GM18511 (cell line): ENCODE results near the gene DBNDD1.
A peak's percentile ranks its signal among the peaks of the same experiment; 100 is the strongest.
"Not testable (repeated sequence)": the region's sequence is repeated elsewhere in the genome, so short reads cannot be mapped to it uniquely, and the experiment has no call there.

Source experiments
- ATAC-seq: cut with Tn5 transposase; IDR thresholded peaks from one replicate; pipeline ENCODE4 v1.9.1; 2021; ENCODE audit warnings: mild to moderate bottlenecking, moderate library complexity; ENCODE audit not compliant: unreplicated experiment

Gene DBNDD1

DNA sequence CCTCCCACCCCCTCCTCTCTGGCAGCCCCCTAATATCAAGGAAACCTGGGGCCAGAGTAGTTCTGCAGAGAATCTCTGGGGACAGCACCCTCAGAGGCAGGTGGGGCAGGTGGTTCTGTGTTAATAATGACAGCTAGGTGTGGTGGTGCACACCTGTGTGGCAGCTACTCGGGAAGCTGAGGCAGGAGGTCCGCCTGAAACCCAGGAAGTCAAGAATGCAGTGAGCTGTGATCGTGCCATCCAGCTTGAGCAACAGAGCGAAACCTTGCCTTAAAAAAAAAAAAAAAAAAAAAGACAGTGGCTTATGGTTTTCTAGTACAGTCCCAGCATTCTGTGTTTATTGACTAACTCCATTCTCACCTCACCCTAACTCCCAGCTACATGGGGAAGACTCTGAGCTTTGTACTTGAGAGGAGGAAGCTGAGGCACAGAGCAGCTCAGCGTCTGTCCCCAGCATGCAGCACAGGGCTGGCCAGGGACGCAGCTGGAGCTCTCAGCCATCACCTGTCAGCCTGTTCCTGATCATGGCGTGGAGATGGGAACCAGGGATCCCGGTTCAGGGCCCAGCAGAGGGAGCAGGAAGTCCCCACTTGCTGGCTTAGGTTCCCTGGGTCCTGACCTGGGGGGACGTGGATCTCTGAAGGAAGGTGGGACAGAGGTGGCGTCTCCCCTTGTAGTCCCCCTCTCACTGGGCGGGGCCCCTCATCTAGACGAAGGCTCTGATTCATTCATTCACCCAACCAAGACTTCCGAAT is 6.1 kb downstream of the DBNDD1 start:
- no peak for ATAC-seq

DNA sequence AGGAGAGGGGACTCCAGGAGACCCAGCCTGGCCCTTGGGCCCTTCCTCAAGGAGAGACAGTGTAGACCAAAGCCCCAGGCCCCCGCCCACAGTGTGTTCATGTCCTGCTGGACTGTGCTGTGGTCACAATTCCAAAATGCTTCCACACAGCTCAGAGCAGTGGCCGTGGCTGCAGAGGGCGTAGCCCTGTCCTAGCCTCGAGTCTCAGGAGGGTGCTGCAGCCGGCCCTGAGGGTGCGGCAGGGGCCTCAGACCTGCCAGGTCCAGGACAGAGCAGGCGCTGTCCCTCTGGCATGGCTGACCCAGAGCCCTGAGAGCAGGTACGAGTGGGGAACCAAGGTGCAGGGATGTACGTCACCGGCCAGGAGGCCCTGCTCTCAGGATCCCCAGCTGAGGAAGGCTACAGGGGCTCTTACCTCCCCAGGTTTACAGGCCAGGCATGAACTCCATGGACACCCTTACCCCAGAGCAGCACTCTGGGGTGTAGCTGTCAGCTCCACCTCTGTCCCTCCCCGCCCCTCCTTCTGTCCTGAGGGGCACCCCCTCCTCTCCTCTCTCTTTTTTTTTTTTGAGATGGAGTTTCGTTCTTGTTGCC is 7.3 kb downstream of the DBNDD1 start:
- no peak for ATAC-seq

DNA sequence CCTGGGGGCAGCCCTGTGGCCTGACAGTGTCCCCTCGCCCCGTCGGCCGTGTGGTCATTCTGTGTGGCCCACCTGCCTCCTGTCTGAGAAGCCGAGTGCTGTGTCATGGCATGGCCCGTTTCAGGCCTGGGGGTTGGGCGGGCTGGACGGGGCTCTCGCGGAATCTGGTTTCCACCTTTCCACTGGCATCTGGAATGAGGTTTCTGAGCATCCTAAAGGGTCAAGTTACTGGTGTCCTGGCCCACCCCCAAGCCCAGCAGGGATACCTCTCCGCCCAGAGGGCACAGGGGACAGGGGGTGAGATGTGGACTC is 7.8 kb downstream of the DBNDD1 start:
- no peak for ATAC-seq

DNA sequence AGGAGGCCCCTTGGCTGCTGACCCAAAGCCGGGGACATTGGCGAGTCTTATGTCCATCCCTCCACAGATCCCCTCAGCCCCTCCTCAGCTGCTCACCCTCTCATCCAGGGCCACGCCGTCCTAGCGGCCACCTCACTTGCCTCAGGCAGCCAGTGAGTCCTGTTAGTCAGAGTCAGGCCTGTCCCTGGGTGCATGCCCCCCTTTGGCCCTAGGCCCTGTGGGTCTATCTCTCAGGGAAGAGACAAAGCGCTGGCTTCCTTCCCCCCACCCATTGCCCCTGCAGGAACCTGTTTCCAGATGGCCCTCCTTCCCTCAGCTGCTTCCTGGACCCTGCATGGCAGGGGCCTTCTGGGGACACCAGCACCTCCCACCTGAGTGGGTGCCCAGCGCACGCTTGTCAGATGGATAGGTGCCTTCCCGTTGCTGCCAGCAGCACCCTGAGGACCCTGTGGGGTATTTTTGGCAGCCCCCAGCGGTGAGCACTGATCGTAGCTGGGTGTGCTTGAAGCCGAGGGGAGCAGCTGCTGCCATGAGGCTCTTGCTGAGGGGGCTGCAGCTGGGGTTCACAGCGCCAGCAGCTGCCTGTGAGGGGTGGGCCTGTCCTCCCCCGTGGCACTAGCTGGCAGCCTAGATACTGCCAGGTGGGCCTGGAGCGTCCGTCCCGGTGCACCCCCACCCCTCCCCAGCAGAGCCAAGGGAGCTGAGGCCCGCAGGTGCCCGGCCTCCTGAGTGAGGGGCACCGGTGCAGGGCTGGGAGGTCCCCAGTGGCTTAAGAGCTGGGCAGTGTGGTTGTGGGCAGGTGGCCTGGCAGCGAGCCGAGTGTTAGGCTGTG is 8.4 kb downstream of the DBNDD1 start:
- no peak for ATAC-seq

DNA sequence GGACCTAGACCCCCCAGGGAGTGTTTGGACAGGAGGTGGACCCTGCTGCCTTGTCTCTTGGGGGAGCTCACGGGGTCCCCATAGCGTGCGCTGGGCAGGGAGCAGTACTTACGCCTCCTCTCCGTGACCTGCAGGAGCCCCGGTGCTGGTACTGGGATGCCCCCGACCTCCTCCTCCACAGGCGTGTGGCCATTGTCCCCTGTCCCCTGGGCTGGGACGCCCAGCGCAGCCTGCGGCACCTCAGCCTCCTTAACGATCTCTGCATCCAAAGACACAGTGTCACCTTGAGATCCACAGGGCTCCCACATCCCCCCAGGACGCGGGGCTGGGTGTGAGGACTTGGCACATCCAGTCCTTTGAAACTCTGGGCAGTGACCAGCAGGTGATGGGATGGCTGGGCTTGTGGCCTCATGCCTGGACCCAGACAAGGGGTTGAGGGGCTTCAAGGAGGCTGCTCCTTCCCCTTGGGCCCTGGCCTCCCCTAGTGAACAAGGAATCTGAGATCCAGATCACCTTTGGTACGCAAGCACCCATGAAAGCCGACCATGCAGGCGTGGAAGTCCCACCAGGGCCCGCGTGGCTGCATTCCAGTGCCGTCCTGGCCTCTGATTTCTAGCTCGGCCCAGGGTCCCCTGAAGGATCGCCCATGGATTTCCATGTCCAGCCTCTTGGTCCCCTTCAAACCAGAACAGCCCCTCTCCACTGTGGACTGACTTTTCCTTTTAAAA is 9.9 kb downstream of the DBNDD1 start:
- ATAC-seq = no peak

DNA sequence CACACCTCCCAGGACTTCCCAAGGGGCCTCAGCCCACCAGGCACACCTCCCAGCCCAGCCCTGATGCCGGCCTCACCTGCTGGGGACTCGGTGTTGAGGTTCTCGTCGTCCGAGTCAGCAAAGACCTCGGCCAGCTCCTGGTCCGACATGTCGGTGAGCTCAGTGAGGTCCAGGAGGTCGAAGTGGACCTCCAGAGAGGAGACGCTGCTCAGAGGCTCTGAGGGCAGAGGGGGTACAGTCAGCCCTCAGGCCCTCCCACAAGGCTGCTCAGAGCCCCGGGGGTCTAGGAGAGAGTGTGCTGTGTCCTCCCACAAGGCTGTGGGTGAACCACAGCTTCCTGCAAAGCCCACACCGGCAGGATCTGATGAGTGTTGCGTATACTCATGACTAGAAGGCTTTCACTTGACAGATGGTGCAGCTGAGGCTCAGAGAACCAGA is 10.5 kb downstream of the DBNDD1 start:
- ATAC-seq = peak; percentile 81

DNA sequence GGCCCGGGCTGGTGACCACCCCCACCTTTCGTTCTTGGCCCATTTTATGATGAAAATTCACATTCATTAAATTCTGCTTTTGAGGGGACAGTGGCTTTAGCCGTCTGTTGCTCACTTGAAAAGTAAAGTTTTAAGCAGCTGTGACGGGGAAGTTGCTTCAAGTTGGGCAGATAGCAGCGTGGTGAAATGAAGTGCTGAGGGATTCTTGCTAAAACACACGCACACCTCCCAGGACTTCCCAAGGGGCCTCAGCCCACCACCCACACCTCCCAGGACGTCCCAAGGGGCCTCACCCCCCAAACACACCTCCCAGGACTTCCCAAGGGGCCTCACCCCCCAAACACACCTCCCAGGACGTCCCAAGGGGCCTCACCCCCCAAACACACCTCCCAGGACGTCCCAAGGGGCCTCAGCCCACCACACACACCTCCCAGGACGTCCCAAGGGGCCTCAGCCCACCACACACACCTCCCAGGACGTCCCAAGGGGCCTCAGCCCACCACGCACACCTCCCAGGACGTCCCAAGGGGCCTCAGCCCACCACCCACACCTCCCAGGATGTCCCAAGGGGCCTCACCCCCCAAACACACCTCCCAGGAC is 11.5 kb downstream of the DBNDD1 start:
- ATAC-seq = not testable (repeated sequence)

DNA sequence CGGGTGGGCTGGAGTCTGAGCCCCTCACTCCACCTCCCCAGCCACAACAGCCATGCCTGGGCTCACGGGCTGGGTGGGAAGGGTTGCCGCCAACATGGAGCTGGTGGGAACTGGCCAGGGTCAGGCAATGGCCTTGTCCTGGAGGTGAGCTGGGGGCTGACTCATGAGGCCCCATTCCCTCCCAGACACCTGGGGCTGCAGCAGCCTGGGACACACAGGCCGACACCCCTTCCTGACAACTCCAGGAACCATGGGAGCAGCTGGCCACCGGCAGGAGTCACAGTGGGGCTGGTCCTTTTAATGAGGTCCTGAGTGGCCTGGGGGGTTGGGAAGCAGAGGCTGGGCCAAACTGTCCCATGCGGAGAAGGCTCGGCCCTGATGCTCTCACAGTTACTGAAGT is 12.2 kb downstream of the DBNDD1 start:
- ATAC-seq = no peak

DNA sequence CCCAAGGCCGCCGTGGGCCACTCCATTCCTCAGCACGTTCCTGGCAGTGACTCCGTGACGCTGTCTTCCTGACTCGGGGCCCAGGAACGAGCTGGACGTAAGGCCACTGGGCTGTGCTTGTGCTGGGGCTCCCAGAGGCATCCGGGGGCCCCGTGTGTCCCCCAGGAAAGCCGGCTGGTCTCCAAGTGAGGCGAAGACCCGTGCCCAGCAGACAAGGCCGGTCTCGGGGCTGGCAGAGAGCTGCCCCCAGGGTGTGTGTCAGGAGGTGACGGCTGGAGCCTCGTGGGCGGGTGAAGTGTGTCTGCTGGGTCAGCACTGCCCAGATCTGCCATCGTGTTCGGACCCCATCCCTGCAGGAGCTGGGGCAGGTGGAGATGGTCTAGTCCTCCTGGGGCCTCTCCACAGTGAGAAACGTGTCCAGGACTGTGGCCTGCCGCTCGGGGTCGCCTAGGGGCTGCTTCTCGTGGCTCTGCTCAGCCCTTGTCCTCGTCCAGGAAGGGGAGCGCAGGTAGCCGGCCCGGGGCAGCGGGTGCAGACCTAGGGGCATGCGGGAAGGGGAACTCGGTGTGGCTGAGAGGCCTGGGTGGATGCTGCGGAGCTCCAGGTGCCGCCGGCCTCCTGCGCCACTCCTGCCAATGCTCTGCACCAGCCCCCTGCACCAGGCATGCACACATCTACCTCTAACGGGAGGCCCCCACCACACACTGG is 13.1 kb downstream of the DBNDD1 start:
- no peak for ATAC-seq

DNA sequence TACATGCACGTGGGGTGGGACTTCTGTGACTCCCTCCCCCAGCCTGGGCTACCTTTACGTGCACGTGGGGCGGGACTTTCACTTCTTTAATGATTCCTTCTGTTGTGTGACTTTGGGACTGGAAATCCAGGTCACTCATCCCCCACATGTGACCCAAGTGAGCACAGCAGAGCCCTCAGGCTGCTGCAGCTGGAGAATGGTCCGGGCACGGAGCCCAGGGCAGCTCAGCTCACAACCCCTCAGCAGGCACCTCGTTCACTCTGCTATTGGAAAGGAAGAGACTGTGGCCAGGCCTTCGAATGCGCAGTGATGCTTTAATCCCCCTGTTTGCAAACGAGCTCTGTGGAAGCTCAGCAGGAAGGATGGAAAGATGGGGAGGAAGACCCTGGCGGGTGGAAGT is 14.7 kb downstream of the DBNDD1 start:
- ATAC-seq = no peak

DNA sequence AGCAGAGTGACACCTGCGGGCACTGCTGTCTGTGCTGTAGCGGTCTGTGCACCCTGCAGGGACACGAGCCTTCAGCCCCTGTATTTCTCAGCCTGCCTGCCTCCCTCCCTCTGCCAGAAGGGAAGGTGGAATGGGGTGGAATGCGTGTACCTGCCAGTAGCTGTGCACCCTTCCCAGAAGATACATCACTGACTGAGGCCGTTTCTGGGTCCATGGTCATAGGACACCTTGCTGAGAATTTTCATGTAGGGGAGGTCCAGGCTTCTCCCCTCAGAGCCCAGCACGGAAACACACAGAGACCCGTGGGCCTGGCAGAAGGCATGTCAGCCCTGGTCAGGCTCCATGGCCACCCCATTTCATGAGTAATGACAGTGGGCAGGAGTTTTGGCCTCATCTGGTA is 16.5 kb downstream of the DBNDD1 start:
- ATAC-seq = no peak

DNA sequence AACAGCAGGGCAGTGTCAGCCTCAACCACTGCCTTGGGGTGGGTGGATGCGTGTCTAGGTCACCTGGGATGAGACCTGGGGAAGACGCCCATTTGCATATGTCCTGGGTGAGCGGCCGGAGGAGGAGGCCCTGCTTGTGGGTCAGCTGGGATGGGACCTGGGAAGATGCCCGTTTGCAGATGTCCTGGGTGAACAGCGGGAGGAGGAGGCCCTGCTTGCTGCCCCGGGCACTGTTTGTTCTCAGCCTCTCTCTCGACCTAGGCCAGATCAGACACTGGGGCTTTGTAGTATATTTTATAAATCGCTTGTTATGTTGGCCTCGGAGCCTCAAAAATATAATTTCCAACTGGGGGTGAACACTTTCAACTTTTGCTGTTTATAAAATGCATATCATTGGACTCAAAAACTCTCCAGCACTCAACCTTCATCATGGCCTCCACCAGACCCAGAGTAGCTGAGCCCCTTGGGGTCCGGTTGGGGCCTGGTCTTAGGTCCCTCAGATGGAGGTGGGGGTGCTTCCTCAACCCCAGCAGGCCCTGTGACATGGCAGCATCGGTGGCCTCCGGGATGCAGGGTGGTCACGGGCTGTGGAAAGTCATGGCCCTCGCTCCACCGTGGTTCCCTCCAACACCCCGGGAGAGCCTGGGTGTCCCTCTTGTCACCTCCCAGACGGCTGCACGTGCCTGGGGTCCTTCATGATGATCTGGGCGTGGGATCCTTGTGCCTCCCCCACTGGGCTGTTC is 17.3 kb downstream of the DBNDD1 start:
- no peak for ATAC-seq

DNA sequence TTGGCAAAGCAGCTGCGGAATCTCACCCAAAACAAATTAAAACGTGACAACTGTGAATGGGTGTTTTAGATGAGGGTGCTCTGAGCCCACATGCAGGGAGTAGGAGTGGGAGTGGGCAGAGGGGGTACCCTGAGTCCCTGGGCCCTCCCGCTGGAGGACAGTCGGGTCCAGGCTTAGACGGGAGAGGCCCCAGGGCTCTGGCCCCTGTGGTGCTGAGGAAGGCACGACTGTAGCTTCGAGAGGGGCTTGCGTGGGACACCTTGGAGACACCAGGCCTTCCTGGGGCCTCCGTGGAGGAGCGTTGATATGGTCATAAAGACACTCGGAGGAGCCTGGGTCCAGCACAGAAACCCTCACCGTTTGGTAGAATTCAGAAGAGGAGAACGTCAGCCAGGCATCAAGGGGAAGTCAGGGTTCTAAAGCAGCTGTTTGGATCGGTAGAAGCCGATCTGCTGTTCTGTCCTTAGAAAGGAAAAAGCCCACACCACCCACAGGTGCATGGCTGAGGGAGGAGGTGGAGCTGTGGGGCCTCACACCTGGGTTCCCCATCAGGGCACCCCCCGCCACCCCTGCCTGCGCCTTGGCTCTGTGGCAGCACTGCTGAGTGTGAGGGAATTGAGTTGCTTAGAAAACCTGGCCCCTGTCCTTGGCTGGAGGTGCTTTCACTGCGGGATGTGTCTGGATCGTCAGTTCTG is 18.4 kb downstream of the DBNDD1 start:
- no peak for ATAC-seq

DNA sequence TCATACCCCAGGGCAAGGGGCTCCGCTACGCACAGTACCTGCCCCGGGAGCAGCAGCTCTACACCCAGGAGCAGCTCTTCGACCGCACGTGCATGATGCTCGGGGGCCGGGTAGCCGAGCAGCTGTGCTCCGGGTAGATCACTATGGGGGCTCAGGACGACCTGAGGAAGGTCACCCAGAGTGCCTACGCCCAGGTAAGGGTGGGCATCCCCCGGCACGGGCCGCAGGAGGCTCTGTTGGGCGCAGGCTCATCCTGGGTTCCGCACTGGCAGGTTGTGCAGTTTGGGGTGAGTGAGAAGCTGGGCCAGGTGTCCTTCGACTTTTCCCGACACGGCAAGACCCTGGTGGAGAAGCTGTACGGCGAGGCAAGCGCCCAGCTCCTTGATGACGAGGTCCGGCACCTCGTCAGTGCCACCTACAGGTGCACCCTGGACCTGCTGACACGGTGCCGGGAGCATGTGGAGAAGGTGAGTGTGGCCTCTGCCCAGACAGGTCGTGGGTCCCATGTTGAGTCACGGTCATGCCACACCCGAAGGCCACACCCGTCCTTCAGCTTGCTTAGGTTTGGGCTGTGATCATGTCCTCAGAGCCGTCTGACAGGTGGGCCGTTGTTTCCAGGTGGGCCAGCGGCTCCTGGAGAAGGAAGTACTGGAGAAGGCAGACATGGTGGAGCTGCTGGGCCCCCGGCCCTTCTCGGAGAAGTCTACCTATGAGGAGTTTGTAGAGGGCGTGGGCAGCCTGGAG is 19.3 kb downstream of the DBNDD1 start:
- ATAC-seq = no peak

DNA sequence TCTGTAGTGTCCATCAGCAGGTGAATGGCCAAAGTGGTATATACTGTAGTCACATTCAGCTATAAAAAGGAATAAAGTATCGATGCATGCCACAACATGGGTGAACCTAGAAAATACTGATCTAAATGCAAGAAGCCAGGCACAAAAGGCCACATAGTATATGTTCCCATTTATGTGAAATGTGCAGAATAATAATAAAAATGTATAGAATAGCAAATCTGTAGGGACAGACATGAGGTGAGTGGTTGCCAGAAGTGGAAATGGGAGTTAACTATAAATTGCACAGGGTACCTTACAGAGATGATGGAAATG is 23.1 kb downstream of the DBNDD1 start:
- no peak for ATAC-seq

DNA sequence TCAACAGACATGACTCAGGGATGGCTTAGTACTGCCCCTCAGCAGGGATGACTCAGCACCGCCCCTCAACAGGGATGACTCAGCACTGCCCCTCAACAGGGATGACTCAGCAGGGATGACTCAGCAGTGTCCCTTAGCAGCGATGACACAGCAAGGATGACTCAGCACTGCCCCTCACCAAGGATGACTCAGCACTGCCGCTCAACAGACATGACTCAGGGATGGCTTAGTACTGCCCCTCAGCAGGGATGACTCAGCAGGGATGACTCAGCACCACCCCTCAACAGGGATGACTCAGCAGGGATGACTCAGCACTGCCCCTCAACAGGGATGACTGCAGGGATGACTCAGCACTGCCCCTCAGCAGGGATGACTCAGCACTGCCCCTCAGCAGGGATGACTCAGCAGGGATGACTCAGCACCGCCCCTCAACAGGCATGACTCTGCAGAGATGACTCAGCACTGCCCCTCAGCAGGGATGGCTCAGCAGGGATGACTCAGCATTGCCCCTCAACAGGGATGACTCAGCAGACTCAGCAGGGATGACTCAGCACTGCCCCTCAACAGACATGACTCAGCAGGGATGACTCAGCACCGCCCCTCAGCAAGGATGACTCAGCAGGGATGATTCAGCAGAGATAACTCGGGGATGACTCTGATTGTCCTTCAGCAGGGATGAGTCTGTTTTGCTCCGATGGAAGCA is 23.6 kb downstream of the DBNDD1 start:
- not testable (repeated sequence) for ATAC-seq

DNA sequence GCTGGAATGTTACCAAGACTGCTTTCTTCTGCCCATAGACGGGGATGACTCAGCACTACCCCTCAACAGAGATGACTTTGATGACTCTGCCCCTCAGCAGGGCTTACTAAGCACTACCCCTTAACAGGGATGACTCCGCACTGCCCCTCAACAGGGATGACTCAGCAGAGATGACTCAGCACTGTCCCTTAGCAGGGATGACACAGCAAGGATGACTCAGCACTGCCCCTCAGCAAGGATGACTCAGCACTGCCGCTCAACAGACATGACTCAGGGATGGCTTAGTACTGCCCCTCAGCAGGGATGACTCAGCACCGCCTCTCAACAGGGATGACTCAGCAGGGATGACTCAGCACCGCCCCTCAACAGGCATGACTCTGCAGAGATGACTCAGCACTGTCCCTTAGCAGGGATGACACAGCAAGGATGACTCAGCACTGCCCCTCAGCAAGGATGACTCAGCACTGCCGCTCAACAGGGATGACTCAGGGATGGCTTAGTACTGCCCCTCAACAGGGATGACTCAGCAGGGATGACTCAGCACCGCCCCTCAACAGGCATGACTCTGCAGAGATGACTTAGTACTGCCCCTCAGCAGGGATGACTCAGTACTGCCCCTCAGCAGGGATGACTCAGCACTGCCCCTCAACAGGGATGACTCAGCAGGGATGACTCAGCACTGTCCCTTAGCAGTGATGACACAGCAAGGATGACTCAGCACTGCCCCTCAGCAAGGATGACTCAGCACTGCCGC is 24.4 kb downstream of the DBNDD1 start:
- not testable (repeated sequence) for ATAC-seq
